GM18502 (cell line): ENCODE data around the gene SAXO2.
"Not testable (repeated sequence)": the region's sequence is repeated elsewhere in the genome, so short reads cannot be mapped to it uniquely, and the experiment has no call there.

Experiments
- ATAC-seq: cut with Tn5 transposase; IDR thresholded peaks from one replicate; pipeline ENCODE4 v1.9.1; 2021; ENCODE audit warnings: mild to moderate bottlenecking; ENCODE audit not compliant: unreplicated experiment, poor library complexity

SAXO2 gene

GRCh38 chr15:82284381-82284780 is 21.8 kb downstream of the SAXO2 start:
- not testable (repeated sequence) for ATAC-seq

- ATAC-seq: peak; percentile 91
Observed at GRCh38 chr15:82286475-82286874, 23.9 kb downstream of the SAXO2 start.

GRCh38 chr15:82288202-82288601 is 25.6 kb downstream of the SAXO2 start:
- not testable (repeated sequence) for ATAC-seq

GRCh38 chr15:82292271-82292670 is 29.7 kb downstream of the SAXO2 start:
- no peak for ATAC-seq

GRCh38 chr15:82294061-82294690 is 31.6 kb downstream of the SAXO2 start:
- ATAC-seq: no peak

GRCh38 chr15:82297546-82297945 is 34.9 kb downstream of the SAXO2 start:
- no peak for ATAC-seq

GRCh38 chr15:82298032-82298431 is 35.4 kb downstream of the SAXO2 start:
- ATAC-seq: no peak

- no peak for ATAC-seq
Observed at GRCh38 chr15:82298520-82298919, 35.9 kb downstream of the SAXO2 start.

GRCh38 chr15:82299511-82299914 is 36.9 kb downstream of the SAXO2 start:
- not testable (repeated sequence) for ATAC-seq

GRCh38 chr15:82300326-82300725 is 37.7 kb downstream of the SAXO2 start:
- ATAC-seq: not testable (repeated sequence)

GRCh38 chr15:82300883-82301282 is 38.3 kb downstream of the SAXO2 start:
- no peak for ATAC-seq

GRCh38 chr15:82301296-82302016 is 38.8 kb downstream of the SAXO2 start:
- no peak for ATAC-seq

- ATAC-seq: no peak
Observed at GRCh38 chr15:82303956-82304777, 41.5 kb downstream of the SAXO2 start.

GRCh38 chr15:82304778-82305090 is 42.1 kb downstream of the SAXO2 start:
- no peak for ATAC-seq

GRCh38 chr15:82305621-82306048 is 43.0 kb downstream of the SAXO2 start:
- ATAC-seq: no peak

- no peak for ATAC-seq
Observed at GRCh38 chr15:82306791-82307713, 44.4 kb downstream of the SAXO2 start.

GRCh38 chr15:82307714-82308081 is 45.1 kb downstream of the SAXO2 start:
- no peak for ATAC-seq

- ATAC-seq: no peak
Observed at GRCh38 chr15:82309802-82310201, 47.2 kb downstream of the SAXO2 start.

- not testable (repeated sequence) for ATAC-seq
Observed at GRCh38 chr15:82311321-82311720, 48.7 kb downstream of the SAXO2 start.
